Liver (tissue), 9 donors: ENCODE results near the gene AP1S3. TPM values are rescaled to one million over a fixed set of nuclear protein-coding genes. Genes with fewer than 3 reads are reported as not detected.

Experiments used
- DNase-seq: peaks from one replicate; pipeline ENCODE4 v3.0.0-alpha.2; 2017; ENCODE audit warnings: low spot score
- H3K27ac ChIP-seq, 2 donors: one replicate each; pipeline ENCODE4 v1.7.0; 2013; ENCODE audit warnings: inconsistent platforms in 2 of 2, low read length in 2 of 2, control low read depth in 1 of 2, low read depth in 1 of 2, mild to moderate bottlenecking in 1 of 2
- H3K27me3 ChIP-seq, 4 donors: one replicate each; pipeline versions ENCODE4 v1.6.1 to v1.7.0; 2013; ENCODE audit warnings: low read length in 3 of 4, inconsistent platforms in 1 of 4, mild to moderate bottlenecking in 1 of 4, moderate library complexity in 1 of 4; ENCODE audit not compliant: control insufficient read depth in 4 of 4, insufficient read depth in 4 of 4
- H3K36me3 ChIP-seq, 4 donors: one replicate each; pipeline versions ENCODE4 v1.6.1 to v1.7.0; 2013; ENCODE audit warnings: low read length in 3 of 4, mild to moderate bottlenecking in 3 of 4, low read depth in 1 of 4, moderate library complexity in 1 of 4; ENCODE audit not compliant: control insufficient read depth in 4 of 4, insufficient read depth in 3 of 4
- H3K4me1 ChIP-seq, 4 donors: one replicate each; pipeline versions ENCODE4 v1.6.1 to v1.7.0; 2013; ENCODE audit warnings: low read length in 3 of 4, mild to moderate bottlenecking in 3 of 4, moderate library complexity in 1 of 4; ENCODE audit not compliant: control insufficient read depth in 4 of 4, insufficient read depth in 4 of 4
- H3K4me3 ChIP-seq, 3 donors: one replicate each; pipeline versions ENCODE4 v1.6.1 to v1.7.0; 2013; ENCODE audit warnings: low read length in 3 of 3, control low read depth in 1 of 3, low read depth in 1 of 3, mild to moderate bottlenecking in 1 of 3
- H3K9ac ChIP-seq, 2 donors: one replicate each; pipeline ENCODE4 v1.7.0; 2013; ENCODE audit warnings: low read length in 2 of 2, mild to moderate bottlenecking in 2 of 2, moderate library complexity in 2 of 2, control low read depth in 1 of 2, low read depth in 1 of 2
- H3K9me3 ChIP-seq, 4 donors: one replicate each; pipeline versions ENCODE4 v1.6.1 to v1.7.0; 2013; ENCODE audit warnings: low read length in 3 of 4; ENCODE audit not compliant: control insufficient read depth in 4 of 4
- CTCF ChIP-seq: fragments of 150-350 bp; IDR thresholded peaks from 2 replicates; pipeline ENCODE4 v1.5.1; 2017; ENCODE audit warnings: improper control_type of control experiment, low read depth, low read length; ENCODE audit not compliant: missing input control
- EGR1 ChIP-seq, 2 donors: IDR thresholded peaks; 2 replicates each; pipeline ENCODE4 v1.6.1; 2016 to 2018; ENCODE audit warnings: antibody characterized with exemption in 2 of 2, low read depth in 2 of 2
- FOXA2 ChIP-seq: IDR thresholded peaks from 2 replicates; pipeline ENCODE4 v1.6.1; 2016; ENCODE audit warnings: antibody characterized with exemption
- GABPA ChIP-seq, 2 donors: IDR thresholded peaks in 1 of 2; conservative IDR thresholded peaks in 1 of 2; 2 replicates each; pipeline ENCODE4 v1.6.1; 2016; ENCODE audit warnings: antibody characterized with exemption in 2 of 2, mild to moderate bottlenecking in 1 of 2, moderate library complexity in 1 of 2
- HNF4A ChIP-seq, 2 donors: conservative IDR thresholded peaks; 2 replicates each; pipeline ENCODE4 v1.6.1; 2016; ENCODE audit warnings: antibody characterized with exemption in 2 of 2, mild to moderate bottlenecking in 2 of 2
- HNF4G ChIP-seq: IDR thresholded peaks from 2 replicates; pipeline ENCODE4 v1.6.1; 2016; ENCODE audit warnings: antibody characterized with exemption
- JUND ChIP-seq, 2 donors: IDR thresholded peaks; 2 replicates each; pipeline ENCODE4 v1.6.1; 2016; ENCODE audit warnings: antibody characterized with exemption in 2 of 2
- RAD21 ChIP-seq, 2 donors: IDR thresholded peaks; 2 replicates each; pipeline ENCODE4 v1.6.1; 2016; ENCODE audit warnings: antibody characterized with exemption in 2 of 2, mild to moderate bottlenecking in 2 of 2
- SP1 ChIP-seq: IDR thresholded peaks from 2 replicates; pipeline ENCODE4 v1.6.1; 2018; ENCODE audit warnings: antibody characterized with exemption, mild to moderate bottlenecking
- TAF1 ChIP-seq: conservative IDR thresholded peaks from 2 replicates; pipeline ENCODE4 v1.6.1; 2016; ENCODE audit warnings: antibody characterized with exemption, mild to moderate bottlenecking
- YY1 ChIP-seq: IDR thresholded peaks from 2 replicates; pipeline ENCODE4 v1.6.1; 2016; ENCODE audit warnings: antibody characterized with exemption, mild to moderate bottlenecking
- WGBS: extraction: QIAGEN DNeasy Blood & Tissue Kit; methylation state at CpG from one replicate; pipeline ENCODE4 v1.1.7; 2013; 5-methylcytosine and 5-hydroxymethylcytosine counted together
- polyA plus RNA-seq, 2 donors: library from polyadenylated mRNA; stranded (reverse) in 1 of 2; unstranded in 1 of 2; fragments of 200-250 nt in 1 of 2; fragments of >200 nt in 1 of 2; fragmentation: Nextera tagmentation in 1 of 2; extraction: Ambion mirVana in 1 of 2; gene quantifications; one replicate each; pipeline versions ENCODE4 v1.2.1 to v1.2.3, GENCODE V29; 2013 to 2015
- total RNA-seq, 2 donors: library from RNA; depleted of rRNA; stranded (reverse); fragments of >200 nt; gene quantifications; one replicate each; pipeline ENCODE4 v1.2.3, GENCODE V29; 2014
- TF ChIP-seq, protein P1 (sequence below): IDR thresholded peaks from 2 replicates; pipeline ENCODE4 v1.6.1; 2016; ENCODE audit warnings: antibody characterized with exemption
- TF ChIP-seq, protein P2 (sequence below): IDR thresholded peaks from 2 replicates; pipeline ENCODE4 v1.6.1; 2016; ENCODE audit warnings: antibody characterized with exemption
- donor health status: healthy.
- donor health status: healthy.
- donor health status: healthy.
- donor health status: healthy.
- donor health status: healthy.

AP1S3 gene
- total and polyA plus RNA-seq, 4 donors, result 1.1 to 3.8 (median 2.4) TPM

DNA sequence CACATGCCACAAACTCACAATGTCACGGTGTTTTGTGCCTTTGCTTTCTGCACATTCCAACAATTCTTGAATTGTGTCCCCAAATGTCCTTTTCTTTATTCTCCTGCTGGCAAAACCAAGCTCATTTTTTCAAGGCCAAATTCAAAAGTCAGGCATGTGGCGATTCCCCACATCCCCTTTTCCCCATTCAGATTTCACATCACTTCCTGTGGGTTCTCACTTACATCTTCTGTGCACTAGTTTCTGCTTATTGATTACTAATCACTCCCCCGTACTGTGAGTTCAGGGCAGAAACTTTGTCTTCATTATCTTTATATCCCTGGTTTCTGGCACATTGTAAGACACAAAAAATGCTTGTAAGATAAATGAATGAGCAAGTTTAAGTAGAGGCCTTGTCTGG lies 69.2 kb downstream of the AP1S3 start:
- DNase-seq, result no peak
- no peak overlapping the region for H3K9ac ChIP-seq
- no peak overlapping the region for H3K27ac ChIP-seq
- no peaks in the 10 kb centered on the region for H3K36me3 ChIP-seq
- H3K9me3 ChIP-seq, result no peaks in the 10 kb centered on the region
- WGBS, result 84% methylated on average over 3 of the region's 3 CpGs
- TF ChIP-seq FOXA2 (no peak), YY1 (no peak), RAD21 (IDR thresholded peaks at IDR 0.05) (no peak)
- TF ChIP-seq, protein P1, sequence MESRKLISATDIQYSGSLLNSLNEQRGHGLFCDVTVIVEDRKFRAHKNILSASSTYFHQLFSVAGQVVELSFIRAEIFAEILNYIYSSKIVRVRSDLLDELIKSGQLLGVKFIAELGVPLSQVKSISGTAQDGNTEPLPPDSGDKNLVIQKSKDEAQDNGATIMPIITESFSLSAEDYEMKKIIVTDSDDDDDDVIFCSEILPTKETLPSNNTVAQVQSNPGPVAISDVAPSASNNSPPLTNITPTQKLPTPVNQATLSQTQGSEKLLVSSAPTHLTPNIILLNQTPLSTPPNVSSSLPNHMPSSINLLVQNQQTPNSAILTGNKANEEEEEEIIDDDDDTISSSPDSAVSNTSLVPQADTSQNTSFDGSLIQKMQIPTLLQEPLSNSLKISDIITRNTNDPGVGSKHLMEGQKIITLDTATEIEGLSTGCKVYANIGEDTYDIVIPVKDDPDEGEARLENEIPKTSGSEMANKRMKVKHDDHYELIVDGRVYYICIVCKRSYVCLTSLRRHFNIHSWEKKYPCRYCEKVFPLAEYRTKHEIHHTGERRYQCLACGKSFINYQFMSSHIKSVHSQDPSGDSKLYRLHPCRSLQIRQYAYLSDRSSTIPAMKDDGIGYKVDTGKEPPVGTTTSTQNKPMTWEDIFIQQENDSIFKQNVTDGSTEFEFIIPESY, result no peak
- no peak overlapping the region for H3K4me3 ChIP-seq
- no peaks in the 10 kb centered on the region for H3K4me1 ChIP-seq
- no peaks in the 10 kb centered on the region for H3K27me3 ChIP-seq

GRCh38 chr2:223767341-223767740 lies 70.0 kb downstream of the AP1S3 start:
- H3K36me3 ChIP-seq, result no peaks in the 10 kb centered on the region
- H3K27ac ChIP-seq, result no peak overlapping the region
- H3K9me3 ChIP-seq, result no peaks in the 10 kb centered on the region
- TF ChIP-seq RAD21 (IDR thresholded peaks at IDR 0.05) (no peak), HNF4G (no peak), TAF1 (no peak), HNF4A (conservative IDR thresholded peaks at IDR 0.05) (no peak), CTCF (no peak), YY1 (no peak), JUND (IDR thresholded peaks at IDR 0.05) (no peak)
- TF ChIP-seq, protein P1, result no peak
- TF ChIP-seq, protein P2, sequence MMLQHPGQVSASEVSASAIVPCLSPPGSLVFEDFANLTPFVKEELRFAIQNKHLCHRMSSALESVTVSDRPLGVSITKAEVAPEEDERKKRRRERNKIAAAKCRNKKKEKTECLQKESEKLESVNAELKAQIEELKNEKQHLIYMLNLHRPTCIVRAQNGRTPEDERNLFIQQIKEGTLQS, result no peak
- H3K4me3 ChIP-seq, result no peak overlapping the region
- H3K4me1 ChIP-seq, result no peaks in the 10 kb centered on the region
- no peak for DNase-seq
- H3K27me3 ChIP-seq, result no peaks in the 10 kb centered on the region
- no peak overlapping the region for H3K9ac ChIP-seq

- 76% methylated on average over 6 of the region's 6 CpGs for WGBS
- no peak overlapping the region for H3K9ac ChIP-seq
- no peak for DNase-seq
- H3K9me3 ChIP-seq, result no peaks in the 10 kb centered on the region
- H3K27ac ChIP-seq, result no peak overlapping the region
- H3K36me3 ChIP-seq, result no peaks in the 10 kb centered on the region
- TF ChIP-seq, protein P1, result no peak
- TF ChIP-seq SP1 (no peak), GABPA (IDR thresholded peaks at IDR 0.05 in 1 of 2, conservative IDR thresholded peaks at IDR 0.05 in 1 of 2) (no peak), EGR1 (IDR thresholded peaks at IDR 0.05; ENCODE audit: low read depth in 2 of 2) (no peak)
- TF ChIP-seq, protein P2, result no peak
- H3K4me1 ChIP-seq, result no peaks in the 10 kb centered on the region
- H3K4me3 ChIP-seq, result no peak overlapping the region
- H3K27me3 ChIP-seq, result no peaks in the 10 kb centered on the region
These were observed 72.1 kb downstream of the AP1S3 start for GRCh38 chr2:223765221-223765785.
